Sciatic nerve (tissue), 2 donors: ENCODE measurements around the gene SUCO. TPM values are rescaled to one million over a fixed set of nuclear protein-coding genes. Genes with fewer than 3 reads are reported as not detected.
"Not testable (repeated sequence)": the region's sequence is repeated elsewhere in the genome, so short reads cannot be mapped to it uniquely, and the experiment has no call there.

Experiments used
- ATAC-seq: fragments of 200-7000 bp; cut with Tn5 transposase; one replicate; pipeline ENCODE4 v1.9.1; 2020; ENCODE audit warnings: mild to moderate bottlenecking, moderate library complexity
- DNase-seq: peaks from one replicate; pipeline ENCODE4 v3.0.0-alpha.2; 2020; ENCODE audit warnings: low spot score
- intact Hi-C: fragments of 100-400 bp; cut with DNase I; formaldehyde crosslinking; loops from one replicate; pipeline ENCODE4 v1.14.2; 2022
- total RNA-seq: library from RNA; stranded (reverse); fragmentation: NEBNext Ultra II Directional; extraction: Animal tissue kit (Norgen Biotek cat#: 25700); gene quantifications from one replicate; pipeline ENCODE4 v1.2.1, GENCODE V29; 2021
- donor health status: DM: no; HTN: no; CAD: no.
- donor health status: DM: no; HTN: no; CAD: no.

The SUCO gene
- total RNA-seq, 1 donor from 2014 or later = 53.1 TPM

GRCh38 chr1:172599912-172600311, 67.0 kb downstream of the SUCO start:
- DNase-seq = no peak
- ATAC-seq = no peak
- intact Hi-C loops = no loop called here

DNA sequence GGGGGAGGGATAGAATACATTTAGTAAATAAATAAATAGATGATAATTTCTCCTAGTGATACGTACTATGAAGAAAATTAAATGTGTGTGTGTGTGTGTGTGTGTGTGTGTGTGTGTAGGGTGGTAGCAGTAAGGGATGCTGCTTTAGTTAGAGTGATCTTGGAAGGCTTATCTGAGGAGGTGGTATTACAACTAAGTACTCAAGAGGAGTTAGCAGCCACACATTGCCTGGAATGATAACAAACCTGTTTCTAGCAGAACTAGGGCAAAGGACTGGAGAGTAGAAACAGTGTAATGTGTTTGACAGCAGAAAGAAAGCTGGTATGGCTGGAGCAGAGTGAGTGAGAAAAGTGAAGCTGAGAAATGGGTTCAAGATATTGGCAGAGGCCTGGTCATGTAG, 67.7 kb downstream of the SUCO start:
- intact Hi-C loops = no loop called here
- no peak for DNase-seq
- ATAC-seq = no peak

- no peak for DNase-seq
- intact Hi-C loops = no loop called here
- ATAC-seq = no peak
Observed at GRCh38 chr1:172601046-172601630, 68.2 kb downstream of the SUCO start.

DNA sequence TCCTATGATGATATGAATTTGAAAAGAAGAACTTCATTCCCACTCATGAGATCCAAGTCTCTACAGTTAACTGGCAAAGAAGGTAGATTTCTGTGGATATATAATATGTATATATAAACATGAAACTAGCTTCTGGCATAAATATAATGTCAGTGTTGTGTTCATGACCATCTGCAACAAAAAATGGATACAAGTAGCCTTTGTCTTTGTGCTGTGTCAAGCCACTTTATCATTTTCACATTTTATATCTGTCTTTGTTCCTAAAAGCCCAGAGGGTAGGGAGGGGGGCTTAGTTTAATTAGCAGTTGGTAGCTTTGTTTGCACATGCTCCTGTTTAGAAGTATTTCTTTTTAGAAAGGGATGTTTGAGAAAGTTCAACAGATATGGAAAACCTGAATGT, 69.8 kb downstream of the SUCO start:
- no peak for ATAC-seq
- intact Hi-C loops = no loop called here
- no peak for DNase-seq

GRCh38 chr1:172603816-172604215, 70.9 kb downstream of the SUCO start:
- no peak for DNase-seq
- no peak for ATAC-seq
- intact Hi-C loops = no loop called here

- intact Hi-C loops = no loop called here
- DNase-seq (no peak), ATAC-seq (no peak)
Observed at GRCh38 chr1:172605641-172606040, 72.7 kb downstream of the SUCO start.

DNA sequence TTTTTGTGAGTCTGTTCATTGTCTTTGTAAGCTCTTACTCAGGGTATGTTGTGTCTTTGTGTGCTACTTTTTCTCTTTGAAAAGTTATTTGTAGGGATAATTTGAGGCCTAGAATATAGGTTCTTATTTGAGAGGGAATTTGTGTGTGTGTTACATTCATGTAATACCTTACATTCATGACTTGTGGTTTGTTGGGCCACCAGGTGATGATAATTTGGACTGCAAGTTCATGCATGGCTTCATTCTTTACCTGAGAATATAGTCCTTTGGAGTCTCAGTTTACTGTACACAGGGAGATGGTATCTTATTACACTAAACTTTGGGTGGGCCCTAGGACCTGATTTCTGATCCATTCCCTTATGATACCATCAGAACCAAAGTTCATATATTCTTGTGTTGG, 74.2 kb downstream of the SUCO start:
- no peak for DNase-seq
- intact Hi-C loops = no loop called here
- ATAC-seq = no peak

GRCh38 chr1:172608098-172608601, 75.2 kb downstream of the SUCO start:
- intact Hi-C loops = no loop called here
- ATAC-seq (no peak), DNase-seq (no peak)

DNA sequence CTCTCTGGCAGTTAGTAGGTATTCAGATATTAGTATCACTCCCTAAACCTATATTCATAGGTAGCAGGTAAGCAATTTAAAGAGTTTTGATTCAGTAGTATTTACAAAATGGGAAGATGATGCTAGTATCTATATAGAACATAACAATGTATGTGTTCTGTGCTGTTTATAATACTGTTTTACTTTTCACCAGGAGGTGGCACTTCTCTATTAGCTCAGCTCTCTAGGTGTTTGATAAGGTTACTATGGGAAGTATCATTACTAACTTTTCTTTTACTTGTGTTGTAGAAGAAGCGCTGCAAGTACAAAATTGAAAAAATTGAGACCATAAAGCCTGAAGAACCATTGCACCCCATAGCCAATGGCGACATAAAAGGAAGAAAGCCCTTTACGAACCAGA, 76.6 kb downstream of the SUCO start:
- DNase-seq = no peak
- intact Hi-C loops = no loop called here
- no peak for ATAC-seq

- no peak for ATAC-seq
- DNase-seq = no peak
- intact Hi-C loops = no loop called here
Observed at GRCh38 chr1:172612478-172612877, 79.5 kb downstream of the SUCO start.

GRCh38 chr1:172613294-172613693, 80.3 kb downstream of the SUCO start:
- no peak for DNase-seq
- ATAC-seq = no peak
- intact Hi-C loops = no loop called here

DNA sequence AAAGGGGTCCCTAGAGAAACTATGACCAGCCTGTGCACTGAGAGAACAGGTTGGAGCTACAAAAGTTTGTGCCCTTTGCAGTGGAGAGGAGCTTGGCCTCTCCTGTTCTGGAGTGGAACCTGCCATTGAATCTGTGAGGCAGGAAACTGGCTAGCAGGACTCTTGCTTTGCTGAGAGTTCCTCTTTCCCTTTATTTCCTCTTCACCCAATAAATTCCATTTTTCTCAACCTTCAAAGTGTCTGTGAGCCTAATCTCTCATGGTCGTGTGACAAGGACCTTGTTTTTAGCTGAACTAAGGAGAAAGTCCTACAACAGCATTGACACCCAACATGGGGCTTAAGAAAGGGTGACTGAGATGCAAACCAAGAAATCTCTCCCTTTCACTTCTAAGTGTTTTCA, 83.2 kb downstream of the SUCO start:
- intact Hi-C loops = no loop called here
- ATAC-seq (no peak), DNase-seq (no peak)

DNA sequence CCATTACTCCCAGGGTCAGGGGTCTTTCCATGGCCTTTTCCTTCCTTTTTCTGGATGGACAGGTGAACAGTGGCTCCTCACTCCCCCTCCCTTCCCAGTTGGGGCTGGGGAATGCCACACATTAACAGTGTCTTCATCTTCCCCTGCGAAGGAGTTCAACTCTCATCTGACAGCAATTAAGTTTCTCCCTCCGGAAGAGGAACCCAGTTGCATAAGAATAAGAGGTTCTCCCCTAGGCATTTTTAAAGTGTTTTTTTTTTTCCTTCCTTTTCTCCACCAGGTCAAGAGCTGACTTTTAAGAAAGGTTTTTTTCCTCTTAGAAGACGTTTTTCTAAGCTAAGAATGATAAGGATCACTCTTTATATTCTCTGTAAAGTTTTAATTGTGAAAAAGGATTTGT, 83.7 kb downstream of the SUCO start:
- intact Hi-C loops = no loop called here
- ATAC-seq (no peak), DNase-seq (no peak)

DNA sequence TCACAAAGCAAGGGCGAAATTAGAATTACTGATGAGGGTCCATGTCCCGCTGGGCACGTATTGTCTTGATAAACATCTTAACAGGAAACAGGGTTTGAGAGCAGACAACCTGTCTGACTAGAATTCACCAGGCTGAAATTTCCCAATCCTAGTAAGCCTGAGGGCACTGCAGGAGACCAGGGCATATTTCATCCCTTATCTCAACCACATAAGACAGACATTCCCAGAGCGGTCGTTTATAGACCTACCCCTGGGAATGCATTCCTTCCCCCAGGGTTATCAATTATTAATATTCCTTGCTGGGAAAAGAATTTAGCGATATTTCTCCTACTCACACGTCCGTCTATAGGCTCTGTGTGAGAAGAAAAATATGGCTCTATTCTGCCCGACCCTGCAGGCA, 87.7 kb downstream of the SUCO start:
- DNase-seq, intact Hi-C loops, ATAC-seq: not testable (repeated sequence)

- intact Hi-C loops = no loop called here
- DNase-seq (no peak), ATAC-seq (no peak)
Observed at GRCh38 chr1:172622541-172622940, 89.6 kb downstream of the SUCO start.

GRCh38 chr1:172623748-172624147, 90.8 kb downstream of the SUCO start:
- ATAC-seq (no peak), DNase-seq (no peak)
- intact Hi-C loops = no loop called here

DNA sequence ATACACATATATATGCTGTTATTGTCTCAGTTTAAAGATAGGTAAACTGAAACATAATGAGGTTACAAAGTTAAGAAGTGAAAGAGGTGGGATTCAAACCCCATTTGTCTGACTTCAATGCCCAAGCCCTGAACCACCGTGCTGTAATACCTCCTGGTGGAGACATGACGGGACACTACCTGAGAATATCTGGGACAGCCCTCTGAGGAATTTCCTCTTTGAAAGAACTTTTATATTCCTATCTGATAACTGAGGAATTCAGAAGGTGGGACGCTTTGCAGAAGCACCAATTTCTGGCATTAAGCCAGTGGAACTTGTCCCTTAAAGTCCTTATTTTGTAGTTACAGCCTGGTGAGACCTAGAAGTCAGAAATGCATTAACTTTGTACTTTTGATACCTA, 93.9 kb downstream of the SUCO start:
- DNase-seq = no peak
- ATAC-seq = no peak
- intact Hi-C loops = no loop called here

DNA sequence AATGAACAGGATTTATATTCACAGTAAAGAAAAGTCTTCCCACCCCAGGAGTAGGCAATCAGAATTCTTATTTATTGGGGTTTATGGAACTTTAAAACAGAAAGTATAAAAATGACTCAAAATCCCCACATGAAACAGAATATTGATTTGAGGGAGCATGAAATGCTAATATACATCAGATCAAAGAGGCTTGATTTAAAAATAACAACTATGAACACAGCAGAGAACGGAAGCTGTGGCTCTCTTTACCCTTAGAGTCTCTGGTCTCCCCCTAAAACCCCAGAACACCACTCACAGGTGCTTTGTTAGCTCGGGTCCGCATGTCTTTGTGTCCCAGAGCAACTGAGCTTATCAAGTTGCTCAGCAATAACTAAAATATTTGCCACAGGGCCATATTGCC, 94.8 kb downstream of the SUCO start:
- intact Hi-C loops = no loop called here
- ATAC-seq (no peak), DNase-seq (no peak)

DNA sequence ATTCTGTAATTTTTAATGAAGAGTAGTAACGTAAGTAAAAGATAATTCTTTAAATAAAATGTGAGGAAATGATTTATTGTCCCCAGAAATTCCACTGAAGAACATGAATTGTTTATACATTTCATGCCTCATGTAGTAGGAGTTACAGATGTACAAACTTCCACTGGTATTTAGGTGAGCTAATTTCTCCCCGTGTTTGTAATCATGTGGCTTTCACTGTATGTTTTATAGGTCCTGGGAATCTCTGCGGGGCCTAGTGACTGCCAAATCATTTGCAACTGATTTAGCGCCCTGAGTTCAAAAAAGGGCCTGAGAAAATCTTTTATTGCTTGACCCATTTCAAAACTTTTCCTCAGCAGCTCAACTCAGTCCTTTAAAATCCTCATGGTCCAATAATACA, 95.5 kb downstream of the SUCO start:
- intact Hi-C loops = no loop called here
- DNase-seq = no peak
- no peak for ATAC-seq

DNA sequence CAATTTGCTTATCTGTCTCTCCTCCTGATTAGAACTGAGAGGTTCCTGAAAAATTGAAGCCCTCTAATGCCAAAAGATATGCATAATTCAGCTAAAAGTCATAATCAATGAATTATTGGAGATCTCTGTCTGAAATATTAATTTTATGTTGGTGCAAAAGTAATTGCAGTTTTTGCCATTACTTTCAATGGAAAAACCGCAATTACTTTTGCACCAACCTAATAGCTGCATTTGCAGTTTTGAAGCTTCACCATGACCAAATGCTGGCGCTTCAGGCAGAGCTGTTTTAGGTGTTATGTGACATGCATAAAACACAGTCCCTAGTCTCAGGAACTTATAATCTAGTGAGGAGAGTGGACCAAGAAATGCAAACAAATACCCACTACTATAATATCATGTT, 96.2 kb downstream of the SUCO start:
- ATAC-seq (no peak), DNase-seq (no peak)
- intact Hi-C loops = no loop called here

DNA sequence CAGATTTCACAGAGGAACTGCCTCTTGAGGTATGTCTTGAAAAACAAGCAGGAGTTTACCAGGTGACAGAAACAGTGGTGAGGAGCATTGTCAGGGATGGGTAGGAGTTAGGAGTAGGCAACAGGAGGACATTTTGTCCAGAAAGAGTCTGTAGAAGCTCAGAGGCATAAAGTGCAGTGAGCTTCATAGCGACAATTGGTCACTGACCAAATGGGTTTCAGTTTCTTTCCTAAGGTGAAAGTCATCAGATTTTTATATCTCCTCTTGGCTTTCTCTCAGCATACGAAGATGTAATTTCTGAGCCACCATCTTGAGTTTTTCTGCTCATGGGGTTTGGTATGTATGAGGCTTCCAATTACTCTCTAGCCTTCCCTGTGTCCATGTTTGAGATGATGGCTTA, 96.7 kb downstream of the SUCO start:
- DNase-seq (no peak), ATAC-seq (no peak)
- intact Hi-C loops = no loop called here
